Lower leg skin (tissue), 4 donors: Measurements from ENCODE around the gene TAS2R13. TPM values are rescaled to one million over a fixed set of nuclear protein-coding genes. Genes with fewer than 3 reads are reported as not detected.

ENCODE experiments used
- DNase-seq, 2 donors: peaks; one replicate each; pipeline ENCODE4 v3.0.0-alpha.2; 2019; ENCODE audit warnings: low spot score in 2 of 2
- H3K4me3 ChIP-seq: fragments of 200-600 bp; sonication (generic); 2 replicates; pipeline ENCODE4 v1.5.1; 2017; ENCODE audit warnings: mild to moderate bottlenecking, low read depth; ENCODE audit not compliant: poor library complexity, severe bottlenecking
- POLR2A ChIP-seq, 2 donors: fragments of 450-650 bp; IDR thresholded peaks; one replicate each; pipeline ENCODE4 v1.6.1; 2016 to 2017; ENCODE audit warnings: antibody characterized with exemption in 2 of 2, mild to moderate bottlenecking in 1 of 2, moderate library complexity in 1 of 2
- WGBS, 2 donors: methylation state at CpG; one replicate each; pipeline ENCODE4 v1.1.5; 2018; 5-methylcytosine and 5-hydroxymethylcytosine counted together
- intact Hi-C: fragments of 100-400 bp; cut with DNase I; formaldehyde crosslinking; loops from one replicate; pipeline ENCODE4 v1.15.0; 2023; ENCODE audit warnings: low total_unique reads
- total RNA-seq, 4 donors: library from RNA; depleted of rRNA; stranded (reverse); fragments of >200 nt; gene quantifications; one replicate each; pipeline ENCODE4 v1.1.0, GENCODE V29; 2016
- TF ChIP-seq, protein P1 (sequence below), 3 donors: fragments of 450-650 bp; IDR thresholded peaks; one replicate each; pipeline ENCODE4 v1.5.1; 2016; ENCODE audit warnings: antibody characterized with exemption in 3 of 3, mild to moderate bottlenecking in 3 of 3, moderate library complexity in 2 of 3

The TAS2R13 gene
- total RNA-seq, 4 donors from 2014 or later: 0.26 to 1.1 (median 0.73) TPM

DNA sequence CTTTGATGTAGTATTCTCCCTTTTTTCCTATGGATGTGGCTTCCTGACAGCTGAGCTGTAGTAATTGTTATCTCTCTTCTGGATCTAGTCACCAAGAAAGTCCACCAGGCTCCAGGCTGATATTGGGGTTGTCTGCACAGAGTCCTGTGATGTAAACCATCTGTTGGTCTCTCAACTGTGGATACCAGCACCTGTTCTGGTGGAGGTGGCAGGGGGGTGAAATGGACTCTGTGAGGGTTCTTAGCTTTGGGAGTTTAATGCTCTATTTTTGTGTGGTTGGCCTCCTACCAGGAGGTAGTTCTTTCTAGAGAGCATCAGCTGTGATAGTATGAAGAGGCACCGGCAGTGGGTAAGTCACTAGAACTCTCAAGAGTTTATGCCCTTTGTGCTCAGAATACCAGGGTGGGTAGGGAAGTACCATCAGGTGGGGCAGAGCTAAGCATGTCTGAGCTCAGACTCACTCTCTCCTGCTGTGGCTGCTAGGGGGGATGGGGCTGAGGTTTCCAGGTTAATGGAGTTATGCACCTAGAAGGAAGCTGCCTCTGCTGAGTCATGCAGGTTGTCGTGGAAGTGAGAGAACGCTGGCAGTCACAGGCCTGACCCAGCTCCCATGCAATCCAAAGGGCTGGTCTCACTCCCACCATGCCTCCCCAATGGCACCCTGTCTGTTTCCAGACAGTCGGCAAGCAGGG is 32.7 kb upstream of the TAS2R13 start:
- intact Hi-C loops: no loop called here
- TF ChIP-seq, protein P1, sequence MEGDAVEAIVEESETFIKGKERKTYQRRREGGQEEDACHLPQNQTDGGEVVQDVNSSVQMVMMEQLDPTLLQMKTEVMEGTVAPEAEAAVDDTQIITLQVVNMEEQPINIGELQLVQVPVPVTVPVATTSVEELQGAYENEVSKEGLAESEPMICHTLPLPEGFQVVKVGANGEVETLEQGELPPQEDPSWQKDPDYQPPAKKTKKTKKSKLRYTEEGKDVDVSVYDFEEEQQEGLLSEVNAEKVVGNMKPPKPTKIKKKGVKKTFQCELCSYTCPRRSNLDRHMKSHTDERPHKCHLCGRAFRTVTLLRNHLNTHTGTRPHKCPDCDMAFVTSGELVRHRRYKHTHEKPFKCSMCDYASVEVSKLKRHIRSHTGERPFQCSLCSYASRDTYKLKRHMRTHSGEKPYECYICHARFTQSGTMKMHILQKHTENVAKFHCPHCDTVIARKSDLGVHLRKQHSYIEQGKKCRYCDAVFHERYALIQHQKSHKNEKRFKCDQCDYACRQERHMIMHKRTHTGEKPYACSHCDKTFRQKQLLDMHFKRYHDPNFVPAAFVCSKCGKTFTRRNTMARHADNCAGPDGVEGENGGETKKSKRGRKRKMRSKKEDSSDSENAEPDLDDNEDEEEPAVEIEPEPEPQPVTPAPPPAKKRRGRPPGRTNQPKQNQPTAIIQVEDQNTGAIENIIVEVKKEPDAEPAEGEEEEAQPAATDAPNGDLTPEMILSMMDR (IDR thresholded peaks at IDR 0.05): no peak
- TF ChIP-seq POLR2A (IDR thresholded peaks at IDR 0.05): no peak
- WGBS, 2 donors: 51 to 66% methylated on average over 4 of the region's 4 CpGs
- DNase-seq: no peak
- no peak overlapping the region for H3K4me3 ChIP-seq

DNA sequence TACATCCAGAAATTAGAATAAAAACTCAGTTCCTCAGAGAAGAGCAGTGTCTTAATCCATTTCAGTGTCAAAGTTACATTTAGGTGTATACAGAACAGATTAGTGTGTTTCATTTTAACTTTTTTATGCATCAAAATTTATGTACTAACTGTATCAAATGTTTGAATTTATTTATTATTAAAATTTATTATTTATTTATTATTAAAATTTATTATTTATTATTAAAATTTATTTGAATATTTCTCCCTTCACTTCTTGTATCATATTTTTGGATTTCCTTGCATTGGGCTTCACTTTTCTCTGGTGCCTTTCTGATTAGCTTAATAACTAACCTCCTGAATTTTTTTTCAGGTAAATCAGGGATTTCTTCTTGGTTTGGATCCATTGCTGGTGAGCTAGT is 32.0 kb upstream of the TAS2R13 start:
- no peak overlapping the region for H3K4me3 ChIP-seq
- intact Hi-C loops: no loop called here
- TF ChIP-seq, protein P1 (IDR thresholded peaks at IDR 0.05): no peak
- TF ChIP-seq POLR2A (IDR thresholded peaks at IDR 0.05): no peak
- no peak for DNase-seq

DNA sequence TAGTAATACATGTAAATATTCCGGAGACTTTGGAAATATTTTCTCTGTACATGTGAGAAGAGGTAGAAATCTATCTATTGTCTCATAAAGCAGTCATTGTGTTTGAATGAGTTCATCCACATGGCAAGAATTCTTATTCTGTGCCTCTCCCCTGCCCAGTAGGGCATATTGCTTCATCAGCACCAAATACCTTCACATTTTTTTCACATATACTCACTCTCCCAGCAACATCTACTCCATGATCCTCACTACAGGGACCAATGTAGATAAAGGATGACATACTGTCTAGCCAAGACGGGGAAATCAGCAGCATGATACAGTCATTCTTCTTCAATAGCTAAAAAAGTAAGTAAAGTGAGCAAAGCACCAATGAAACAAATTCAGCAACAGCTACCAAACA is 31.0 kb upstream of the TAS2R13 start:
- TF ChIP-seq, protein P1 (IDR thresholded peaks at IDR 0.05): no peak
- no peak for TF ChIP-seq POLR2A (IDR thresholded peaks at IDR 0.05)
- WGBS, 2 donors: 87 to 93% methylated on average over 2 of the region's 2 CpGs
- DNase-seq: no peak
- intact Hi-C loops: no loop called here
- H3K4me3 ChIP-seq: no peak overlapping the region

DNA sequence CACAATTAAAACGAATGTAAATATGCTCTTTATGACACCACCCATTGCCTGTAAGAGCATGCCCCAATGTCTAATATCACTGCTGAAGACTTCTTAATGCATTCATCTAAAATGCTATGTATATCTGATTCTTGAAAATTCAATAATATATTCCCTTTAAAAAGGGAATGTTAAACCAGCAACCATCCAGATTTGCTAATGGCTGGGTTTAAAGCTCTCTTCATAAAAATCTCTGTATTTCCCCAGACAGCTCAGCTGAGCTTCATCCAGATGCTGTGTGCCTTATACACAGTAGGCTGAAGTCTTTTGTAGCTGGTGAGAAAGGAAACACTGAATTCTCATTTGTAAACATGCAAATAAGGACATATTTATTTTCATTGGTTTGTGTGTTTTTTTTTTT is 29.8 kb upstream of the TAS2R13 start, which contains the start of gene TAS2R14:
TSS of gene TAS2R14 (minus strand) at position 101 of the 400 bp plus-strand sequence. CDS start at position 45, 56 bp downstream.
- H3K4me3 ChIP-seq: no peak within 1 kb of the TSS
- no peak for DNase-seq
- 58% methylated on average over 1 of the region's 1 CpG for WGBS, 2 donors
- TF ChIP-seq POLR2A (IDR thresholded peaks at IDR 0.05): no peak
- TF ChIP-seq, protein P1 (IDR thresholded peaks at IDR 0.05): no peak
- intact Hi-C loops: no loop called here

DNA sequence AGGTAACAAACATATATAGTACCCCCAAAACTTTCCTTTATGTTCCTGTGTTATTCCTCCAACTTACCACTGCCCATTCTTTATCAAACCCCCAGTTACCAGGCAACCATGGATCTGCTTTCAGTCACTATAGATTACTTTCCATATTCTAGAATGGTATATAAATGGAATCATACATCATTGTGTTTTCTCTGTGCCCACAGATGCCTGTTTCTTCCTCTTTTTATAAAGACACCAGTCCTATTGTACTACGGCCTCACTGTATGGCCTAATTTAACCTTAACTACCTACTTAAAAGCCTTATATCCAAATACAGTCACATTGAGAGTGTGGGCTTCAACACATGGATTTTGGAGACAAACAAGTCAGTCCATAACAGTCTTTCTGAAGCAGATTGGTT is 27.1 kb upstream of the TAS2R13 start:
- WGBS, 2 donors: 88 to 91% methylated on average over 1 of the region's 1 CpG
- intact Hi-C loops: no loop called here
- H3K4me3 ChIP-seq: no peak overlapping the region
- no peak for DNase-seq
- TF ChIP-seq, protein P1 (IDR thresholded peaks at IDR 0.05): no peak
- TF ChIP-seq POLR2A (IDR thresholded peaks at IDR 0.05): no peak
